Measurements from ENCODE around the gene XPNPEP2. TPM values are rescaled to one million over a fixed set of nuclear protein-coding genes. Genes with fewer than 3 reads are reported as not detected.

Gene XPNPEP2, protein sequence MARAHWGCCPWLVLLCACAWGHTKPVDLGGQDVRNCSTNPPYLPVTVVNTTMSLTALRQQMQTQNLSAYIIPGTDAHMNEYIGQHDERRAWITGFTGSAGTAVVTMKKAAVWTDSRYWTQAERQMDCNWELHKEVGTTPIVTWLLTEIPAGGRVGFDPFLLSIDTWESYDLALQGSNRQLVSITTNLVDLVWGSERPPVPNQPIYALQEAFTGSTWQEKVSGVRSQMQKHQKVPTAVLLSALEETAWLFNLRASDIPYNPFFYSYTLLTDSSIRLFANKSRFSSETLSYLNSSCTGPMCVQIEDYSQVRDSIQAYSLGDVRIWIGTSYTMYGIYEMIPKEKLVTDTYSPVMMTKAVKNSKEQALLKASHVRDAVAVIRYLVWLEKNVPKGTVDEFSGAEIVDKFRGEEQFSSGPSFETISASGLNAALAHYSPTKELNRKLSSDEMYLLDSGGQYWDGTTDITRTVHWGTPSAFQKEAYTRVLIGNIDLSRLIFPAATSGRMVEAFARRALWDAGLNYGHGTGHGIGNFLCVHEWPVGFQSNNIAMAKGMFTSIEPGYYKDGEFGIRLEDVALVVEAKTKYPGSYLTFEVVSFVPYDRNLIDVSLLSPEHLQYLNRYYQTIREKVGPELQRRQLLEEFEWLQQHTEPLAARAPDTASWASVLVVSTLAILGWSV
- total RNA-seq: not detected

GRCh38 chrX:129738466-129739308, at the start of gene XPNPEP2:
Gene XPNPEP2, plus strand, starts transcription at chrX:129738979. Its CDS starts 235 bp downstream, at chrX:129739214.

GRCh38 chrX:129779747-129780146, 41.0 kb downstream of the XPNPEP2 start, which contains the start of gene SASH3:
Gene SASH3, plus strand, starts transcription at chrX:129779949. Its CDS starts 149 bp downstream, at chrX:129780098.

Small RNA genes within 50 kb of the gene (small RNA-seq; reads per million reads assigned to genes)
- not detected for gene RF00017 (ENCODE audit: low replicate concordance)

Other genes with a start within 250 kb of the XPNPEP2 start
- 80.1 TPM for gene SMARCA1, start 215.5 kb upstream of the XPNPEP2 start, total RNA-seq
- gene OCRL, start 198.7 kb upstream of the XPNPEP2 start, total RNA-seq: 31.9 TPM
- gene APLN, start 84.0 kb upstream of the XPNPEP2 start, total RNA-seq: 3.1 TPM
- gene SASH3, start 41.0 kb downstream of the XPNPEP2 start, total RNA-seq: 0.94 TPM
- 36.6 TPM for gene ZDHHC9, start 104.9 kb downstream of the XPNPEP2 start, total RNA-seq
- 12.5 TPM for gene UTP14A, start 167.2 kb downstream of the XPNPEP2 start, total RNA-seq
- 5.6 TPM for gene BCORL1, start 243.7 kb downstream of the XPNPEP2 start, total RNA-seq